Heart left ventricle (tissue), 13 donors: ENCODE results near the gene INPP1.

ENCODE experiments used
- CTCF ChIP-seq, 12 donors: fragments of 200-600 bp; sonication (generic) in 4 of 12; IDR thresholded peaks; one replicate each; pipeline versions ENCODE4 v1.5.0 to v1.8.0; 2018 to 2022; ENCODE audit warnings: antibody characterized with exemption in 12 of 12, mild to moderate bottlenecking in 5 of 12
- POLR2A ChIP-seq, 2 donors: fragments of 450-650 bp; IDR thresholded peaks; one replicate each; pipeline ENCODE4 v1.6.1; 2017; ENCODE audit warnings: antibody characterized with exemption in 2 of 2, mild to moderate bottlenecking in 2 of 2, moderate library complexity in 2 of 2
- donor health status: ischemic (EF 13 %, LVEDD 7.1; RV severe dilation, severe dysfunction).
- donor health status: DM: no; HTN: yes; CAD: no.
- donor health status: DM: no; HTN: no; CAD: no.
- donor health status: ischemic (EF 25% LVEDD 6.9; RV normal size, moderate dysfunction).
- donor health status: ischemic (EF 25% LVEDD 5.7; RV mildly dilated, moderate dysfunction).
- donor health status: ischemic (EF 35%, LVEDD 5.7; RV mildly dilated, moderate dysfunction).
- donor health status: nonischemic (EF 11% LVEDD 7.7; RV severe dilation, severe dysfunction).
- donor health status: DM: yes; HTN: yes; CAD: no.
- donor health status: PGD.
- donor health status: ischemic (EF 29% LVEDD 5.4; RV normal size, mild dysfunction).
- donor health status: nonischemic (EF 23%, LVEDD 6.1; RV moderate dilation, normal function).

GRCh38 chr2:190360965-190361364 is 17.6 kb downstream of the INPP1 start:
- TF ChIP-seq CTCF (IDR thresholded peaks at IDR 0.05): no peak
- TF ChIP-seq POLR2A (IDR thresholded peaks at IDR 0.05): no peak
